SK-MEL-5 (cell line): ENCODE results near the gene PIH1D1. TPM values are rescaled to one million over a fixed set of nuclear protein-coding genes. Genes with fewer than 3 reads are reported as not detected.

ENCODE experiments used
- DNase-seq: peaks from one replicate; pipeline ENCODE4 v3.0.0-alpha.2; 2016; ENCODE audit warnings: low read depth, low spot score
- in situ Hi-C: cut with HindIII; loops from 2 replicates; pipeline ENCODE4 v1.10.0; 2016; ENCODE audit warnings: low sequenced_read_pairs, high pct_unique_total_duplicates, low pct_unique_long_range_greater_than_20kb
- total RNA-seq: library from RNA; depleted of rRNA; stranded (reverse); fragments of >200 nt; shearing (Covaris generic); gene quantifications from 2 replicates; pipeline ENCODE4 v1.2.3, GENCODE V29; 2014

The PIH1D1 gene
- total RNA-seq, 1 experiment from 2014 or later, result 64.1 TPM

DNA sequence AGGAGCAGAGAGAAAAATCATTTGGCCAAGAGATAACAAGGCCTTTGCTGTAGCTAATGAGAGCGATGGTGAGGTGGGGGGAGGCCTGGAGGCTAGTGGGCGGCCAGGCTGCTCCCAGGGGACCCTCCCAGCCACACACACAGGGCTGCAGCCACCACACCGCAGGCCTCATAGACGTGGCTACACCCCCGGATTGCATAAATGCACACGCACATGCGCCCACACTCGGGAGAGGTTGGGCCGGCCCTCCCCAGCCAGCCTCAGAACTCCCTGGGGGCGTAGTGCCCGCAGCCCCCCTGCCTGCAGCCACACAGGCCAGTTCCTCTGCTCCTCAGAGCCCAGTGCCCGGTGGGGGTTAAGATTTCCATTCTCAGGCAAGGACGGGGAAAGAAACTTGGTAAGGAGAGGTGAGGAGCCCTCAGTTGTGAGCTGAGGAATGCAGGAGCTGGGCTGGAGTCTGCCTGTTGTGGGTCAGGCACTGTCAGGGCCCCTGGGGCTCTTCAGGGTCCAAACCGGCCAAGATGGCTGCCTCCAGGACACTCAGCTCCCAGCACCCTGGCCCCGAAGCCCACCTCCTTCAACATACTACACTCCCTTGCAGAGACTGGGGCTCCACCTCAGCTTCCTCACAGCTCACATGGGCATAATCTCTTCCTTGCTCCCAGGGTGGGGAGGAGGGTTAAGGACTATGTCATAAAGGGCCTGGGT is 36.4 kb downstream of the PIH1D1 start:
- DNase-seq, result no peak
- in situ Hi-C loops, result no loop called here

DNA sequence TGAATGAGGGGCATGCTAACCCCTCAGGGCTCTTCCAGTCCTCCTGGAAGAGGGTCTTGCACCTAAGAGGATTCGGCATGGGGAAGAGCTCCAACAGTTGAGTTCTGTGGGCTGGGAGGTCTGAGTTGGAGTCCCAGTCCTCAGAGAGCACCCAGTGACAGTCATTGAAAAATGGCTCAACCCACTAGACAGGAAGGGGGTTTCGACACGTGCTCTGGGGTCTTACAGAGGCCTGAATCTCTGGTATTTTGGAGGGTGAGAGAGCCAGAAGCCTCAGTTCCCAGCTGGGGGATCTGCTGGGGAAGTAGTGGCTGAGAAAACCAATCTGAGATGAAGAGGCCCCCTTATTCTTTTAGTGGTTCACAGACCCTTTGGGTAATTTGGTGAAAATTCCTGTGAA is 37.4 kb downstream of the PIH1D1 start:
- no peak for DNase-seq
- in situ Hi-C loops, result no loop called here

DNA sequence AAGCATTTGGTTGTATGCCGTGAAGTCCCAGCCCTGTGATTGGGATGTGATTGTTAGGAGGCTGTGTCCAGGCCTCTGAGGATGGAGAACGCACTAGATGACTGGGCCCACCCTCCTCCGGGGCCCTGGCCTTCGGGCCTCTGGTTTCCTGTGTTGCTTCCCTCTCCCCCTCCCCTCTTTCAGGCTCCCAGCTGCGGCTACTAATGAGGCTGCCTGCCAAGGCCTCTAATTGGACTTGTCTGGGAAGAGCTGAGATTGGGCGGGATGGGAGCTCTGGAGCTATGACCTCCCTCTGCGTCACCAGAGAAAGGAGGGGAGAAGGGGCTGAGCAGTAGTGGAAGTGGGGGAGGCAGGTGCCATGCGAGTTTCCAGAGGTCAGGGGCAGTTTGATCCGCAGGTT is 38.3 kb downstream of the PIH1D1 start:
- in situ Hi-C loops, result no loop called here
- DNase-seq, result no peak

DNA sequence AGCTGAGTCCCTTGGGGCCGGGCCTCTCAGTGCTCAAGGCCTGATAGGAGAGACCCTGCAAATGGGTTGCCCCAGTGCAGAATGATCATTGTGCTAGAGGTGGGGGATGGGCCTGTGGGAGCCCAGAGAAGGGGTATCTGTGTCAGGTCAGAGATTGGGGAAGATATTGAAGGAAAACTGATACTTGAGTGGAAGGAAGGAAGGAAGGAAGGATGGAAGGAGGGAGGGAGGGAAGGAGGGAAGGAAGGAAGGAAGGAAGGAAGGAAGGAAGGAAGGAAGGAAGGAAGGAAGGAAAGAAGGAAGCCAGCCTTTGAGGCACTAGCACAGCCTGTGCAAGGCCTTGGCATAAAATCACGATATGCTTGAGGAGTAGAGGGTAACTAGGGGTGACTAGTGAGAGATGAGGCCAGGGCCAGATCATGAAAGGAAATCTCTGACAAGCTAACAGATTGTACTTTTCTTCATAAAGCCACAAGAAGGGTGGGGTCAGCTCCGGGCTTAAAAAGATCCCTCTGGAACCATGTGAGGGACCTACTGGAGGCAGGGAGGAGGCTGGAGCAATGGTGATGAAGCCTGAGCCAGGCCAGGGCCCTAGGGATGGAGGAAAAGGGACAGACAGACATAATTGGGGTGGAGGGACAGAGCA is 39.8 kb downstream of the PIH1D1 start:
- no peak for DNase-seq
- in situ Hi-C loops, result no loop called here

DNA sequence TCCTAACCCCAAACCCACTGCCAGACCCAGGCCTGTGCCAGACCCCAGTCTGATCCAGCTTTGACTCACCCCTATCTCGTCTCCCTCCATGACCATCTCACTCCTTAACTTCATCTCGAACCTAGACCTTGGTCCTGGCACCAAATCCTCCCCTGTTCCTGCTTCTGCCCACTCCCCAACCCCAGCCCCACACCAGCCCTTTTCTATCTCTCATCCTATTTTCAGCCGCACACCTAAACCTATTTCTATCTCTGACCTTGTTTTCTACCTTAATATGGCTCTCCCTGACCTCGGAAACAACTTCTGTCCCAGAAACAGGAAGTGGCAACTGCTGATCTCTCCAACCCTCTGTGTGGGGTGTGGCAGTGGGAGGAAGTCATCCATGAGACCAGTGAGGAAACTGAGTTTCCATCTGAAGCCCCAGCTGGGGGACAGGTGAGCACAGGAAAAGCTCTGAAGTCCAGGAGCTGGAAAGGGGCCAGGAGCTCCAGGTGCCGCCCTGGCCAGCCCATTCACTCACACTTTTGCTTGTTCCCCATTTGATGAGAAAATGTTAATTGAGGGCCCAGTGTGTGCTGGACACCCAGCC is 42.1 kb downstream of the PIH1D1 start:
- in situ Hi-C loops, result no loop called here
- DNase-seq, result no peak

DNA sequence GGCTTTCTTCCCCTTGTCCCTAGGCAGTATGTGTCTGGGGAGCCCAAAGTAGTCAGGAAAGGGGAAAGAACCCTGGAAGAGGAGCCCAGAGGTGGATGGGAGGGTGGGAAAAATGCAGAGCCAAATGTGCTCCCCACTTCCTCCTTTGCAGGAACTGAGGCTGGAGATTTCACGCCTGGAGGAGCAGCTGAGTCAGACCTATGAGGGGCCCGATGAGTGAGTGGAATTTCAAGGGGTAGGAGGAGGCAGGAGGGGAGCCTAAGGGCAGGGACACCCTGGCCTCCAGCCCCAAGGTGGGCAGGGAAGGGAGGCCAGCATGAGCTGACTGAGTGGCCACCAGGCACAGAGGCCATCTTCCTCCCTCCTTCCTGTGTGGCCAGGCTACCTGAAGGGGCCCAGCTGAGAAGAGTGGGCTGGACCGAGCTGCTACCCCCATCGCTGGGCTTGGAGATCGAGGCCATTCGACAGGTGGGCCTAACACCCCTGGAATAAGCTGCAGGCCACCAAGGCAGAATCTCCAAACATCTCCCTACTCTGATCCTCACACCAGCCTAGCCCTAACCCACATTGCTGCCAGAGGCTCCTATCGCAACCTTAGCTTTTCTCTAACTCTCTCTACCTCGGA is 42.7 kb downstream of the PIH1D1 start:
- in situ Hi-C loops, result no loop called here
- DNase-seq, result no peak

DNA sequence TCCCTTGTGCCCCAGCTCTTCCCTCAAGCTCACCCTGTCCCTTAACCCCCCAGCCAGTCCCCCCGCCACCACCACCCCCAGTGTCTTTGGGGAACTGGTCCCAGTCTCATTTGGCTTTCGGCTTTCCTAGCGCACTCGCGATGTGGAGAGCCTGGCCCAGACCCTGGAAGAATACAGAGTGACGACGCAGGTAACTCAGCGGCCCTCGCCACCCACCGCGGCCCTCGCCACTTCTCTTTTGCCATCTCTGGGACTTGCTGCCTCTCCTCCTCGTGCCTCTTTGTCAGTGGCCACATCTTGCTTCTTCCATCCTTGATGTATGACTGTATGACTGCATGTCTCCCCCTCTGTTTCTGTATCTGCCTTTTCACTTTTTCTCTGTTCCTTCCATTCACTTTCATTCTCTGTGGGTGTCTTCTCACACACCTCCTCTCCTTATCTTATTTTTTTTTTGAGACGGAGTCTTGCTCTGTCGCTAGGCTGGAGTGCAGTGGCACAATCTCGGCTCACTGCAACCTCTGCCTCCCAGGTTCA is 44.1 kb downstream of the PIH1D1 start:
- no peak for DNase-seq
- in situ Hi-C loops, result no loop called here

DNA sequence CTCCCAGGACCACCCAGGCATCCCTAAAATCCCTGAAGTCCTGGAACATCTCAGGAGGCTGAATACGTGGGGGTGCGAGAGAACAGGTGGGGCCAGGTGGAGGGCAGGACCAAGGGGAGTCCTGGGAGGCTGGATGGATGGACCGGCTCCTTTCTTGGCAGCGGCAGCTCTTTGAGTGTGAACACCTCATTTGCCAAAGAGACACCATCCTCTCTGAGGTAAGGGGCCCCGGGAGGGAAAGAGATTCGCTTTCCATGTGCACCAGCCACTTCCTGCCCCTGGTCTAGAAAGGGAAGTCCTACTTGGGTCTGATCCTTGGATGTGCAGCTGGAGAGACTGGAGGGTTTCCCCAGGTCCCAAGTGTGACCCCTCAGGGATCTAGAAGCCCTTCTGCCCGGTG is 44.5 kb downstream of the PIH1D1 start:
- in situ Hi-C loops, result no loop called here
- DNase-seq, result no peak

DNA sequence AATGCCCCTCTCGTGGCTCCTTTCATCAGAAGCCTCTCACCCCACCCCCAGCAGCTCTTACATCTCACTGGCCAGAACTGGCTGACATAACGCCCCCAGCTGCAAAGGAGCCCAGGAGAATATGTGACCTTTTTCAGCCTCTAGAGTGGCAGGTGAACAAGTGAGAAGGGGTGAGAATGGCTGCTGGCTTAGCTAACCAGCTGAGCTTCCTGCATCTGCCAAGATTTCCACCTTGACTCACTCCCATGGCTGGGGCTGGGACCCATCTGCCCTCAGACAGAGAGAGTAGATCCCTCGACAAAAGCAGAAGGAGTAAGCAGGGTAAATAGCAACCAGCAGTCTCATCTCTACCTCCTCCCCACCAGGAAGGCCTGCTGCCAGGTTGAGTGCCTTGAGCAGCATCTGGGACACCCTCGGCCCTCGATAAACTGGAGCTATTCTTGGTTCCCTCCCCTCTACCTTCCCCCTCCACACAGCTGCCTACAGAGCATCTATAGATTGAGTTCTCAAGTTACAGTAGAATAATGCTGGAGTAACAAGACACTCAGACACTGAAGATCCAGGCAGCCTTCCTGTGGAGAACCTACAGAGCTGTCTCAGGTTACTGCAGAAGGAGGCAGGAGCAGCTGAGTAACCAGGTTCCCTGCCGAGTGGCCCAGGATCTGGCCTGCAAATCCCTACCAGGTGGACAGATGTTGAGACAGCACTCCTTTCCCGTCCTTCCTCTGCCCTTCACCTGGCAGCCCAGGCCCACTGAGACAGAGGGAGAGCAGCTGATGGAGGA is 48.0 kb downstream of the PIH1D1 start:
- in situ Hi-C loops, result no loop called here
- no peak for DNase-seq

DNA sequence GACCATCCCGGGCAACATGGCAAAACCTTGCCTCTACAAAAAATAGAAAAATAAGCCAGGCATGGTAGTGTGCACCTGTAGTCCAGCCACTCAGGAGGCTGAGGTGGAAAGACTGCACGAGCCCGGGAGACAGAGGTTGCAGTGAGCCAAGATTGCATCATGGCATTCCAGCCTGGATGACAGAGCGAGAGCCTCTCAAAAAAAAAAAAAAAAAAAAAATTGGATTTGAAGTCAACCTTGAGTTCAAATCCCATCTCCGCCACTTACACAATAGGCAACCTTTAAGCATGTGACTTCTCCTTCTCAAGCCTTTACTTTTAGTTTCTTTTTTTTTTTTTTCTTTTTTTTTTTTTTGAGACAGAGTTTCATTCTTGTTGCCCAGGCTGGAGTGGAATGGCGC is 51.6 kb downstream of the PIH1D1 start:
- in situ Hi-C loops, result no loop called here
- DNase-seq, result no peak

DNA sequence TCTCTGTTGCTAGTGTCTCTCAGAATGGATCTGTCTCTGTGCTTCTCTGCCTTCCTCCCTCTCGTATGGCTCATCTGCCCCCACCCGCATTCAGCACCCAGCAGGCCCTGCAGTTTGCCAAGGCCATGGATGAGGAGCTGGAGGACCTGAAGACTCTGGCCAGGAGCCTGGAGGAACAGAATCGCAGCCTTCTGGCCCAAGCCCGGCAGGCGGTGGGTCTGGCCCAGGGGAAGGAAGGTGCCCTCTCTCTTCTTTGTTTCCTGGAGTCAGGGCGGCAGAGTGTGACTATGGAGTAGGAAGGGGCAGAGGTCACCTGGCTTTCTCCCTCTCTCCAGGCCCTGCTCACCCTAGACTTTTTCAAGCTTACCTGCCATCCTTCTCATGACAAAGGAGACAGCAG is 52.7 kb downstream of the PIH1D1 start:
- in situ Hi-C loops, result no loop called here

DNA sequence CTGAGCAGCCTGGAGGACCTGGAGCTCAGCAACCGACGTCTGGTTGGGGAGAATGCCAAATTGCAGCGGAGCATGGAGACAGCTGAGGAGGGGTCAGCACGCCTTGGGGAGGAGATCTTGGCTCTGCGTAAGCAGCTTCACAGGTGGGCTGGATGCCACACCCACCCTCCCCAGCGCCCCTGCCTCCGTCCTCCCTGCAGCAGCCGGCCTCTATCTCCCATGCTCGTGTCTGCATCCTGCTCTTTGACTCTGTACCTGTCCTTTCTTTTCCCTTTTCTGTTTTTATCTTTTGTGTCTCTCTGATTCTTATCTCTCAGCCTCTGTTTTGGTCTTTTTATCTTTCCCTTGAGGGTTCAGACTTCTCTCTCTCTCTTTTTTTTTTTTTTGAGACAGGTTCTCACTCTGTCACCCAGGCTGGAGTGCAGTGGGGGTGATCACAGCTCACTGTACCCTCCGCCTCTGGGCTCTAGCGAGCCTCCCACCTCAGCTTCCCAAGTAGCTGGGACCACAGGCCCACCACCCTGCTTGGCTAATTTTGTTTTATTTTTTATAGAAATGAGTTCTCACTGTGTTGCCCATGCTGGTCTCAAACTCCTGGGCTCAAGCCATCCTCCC is 53.5 kb downstream of the PIH1D1 start:
- no peak for DNase-seq
- in situ Hi-C loops, result no loop called here

More for the DNA sequence above, 52.7 kb downstream of the PIH1D1 start:
- DNase-seq, result no peak

DNA sequence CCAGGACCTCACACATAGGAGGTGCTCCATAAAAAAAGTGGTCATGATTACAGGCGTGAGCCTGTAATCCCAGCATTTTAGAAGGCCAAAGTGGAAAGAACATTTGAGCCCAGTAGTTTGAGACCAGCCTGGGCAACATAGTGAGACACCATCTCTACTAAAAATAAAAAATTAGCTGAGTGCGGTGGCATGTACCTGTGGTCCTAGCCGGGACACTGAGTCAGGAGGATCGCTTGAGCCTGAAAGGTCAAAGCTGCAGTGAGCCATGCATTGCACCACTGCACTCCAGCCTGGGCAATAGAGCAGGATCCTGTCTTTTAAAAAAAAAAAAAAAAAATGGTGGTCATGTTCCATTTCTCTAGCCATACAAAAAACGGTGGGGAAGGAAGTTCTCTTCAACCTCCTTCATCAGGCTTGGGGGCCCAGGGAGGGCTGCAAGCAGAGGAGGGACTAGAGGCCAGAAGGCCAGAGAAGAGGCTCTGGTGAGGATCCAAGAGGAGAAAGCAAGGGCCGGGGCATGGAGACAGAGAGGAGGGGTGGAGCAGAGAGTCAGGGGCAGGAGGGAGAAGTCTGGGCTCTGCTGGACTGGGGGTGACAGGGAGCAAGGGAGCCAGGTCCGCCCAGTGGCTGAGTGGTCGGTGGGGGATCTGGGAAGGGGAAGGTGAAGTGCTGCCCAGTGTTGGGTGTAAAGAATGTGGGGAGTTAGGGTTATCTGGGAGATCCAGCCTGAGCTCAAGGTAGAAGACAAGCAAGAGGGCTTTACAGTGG is 54.7 kb downstream of the PIH1D1 start:
- in situ Hi-C loops, result no loop called here

More for the DNA sequence above, 54.7 kb downstream of the PIH1D1 start:
- no peak for DNase-seq
